B cell (primary cell): Measurements from ENCODE around the gene BRINP3. TPM values are rescaled to one million over a fixed set of nuclear protein-coding genes. Genes with fewer than 3 reads are reported as not detected.

ENCODE experiments used
- ATAC-seq: fragments of 200-7000 bp; cut with Tn5 transposase; one replicate; pipeline ENCODE4 v1.10.0; 2021; ENCODE audit warnings: low read depth, mild to moderate bottlenecking, moderate number of reproducible peaks, moderate library complexity
- CTCF ChIA-PET: fragments of 350-600 bp; sonication (Branson Sonifier 250); formaldehyde crosslinking; loops from one replicate; lab custom pipeline; 2021; ENCODE audit warnings: antibody characterized with exemption, inconsistent platforms; lab: Charles Lee
- POLR2A ChIA-PET: fragments of 350-600 bp; sonication (Branson Sonifier 250); formaldehyde crosslinking; loops from one replicate; lab custom pipeline; 2021; ENCODE audit warnings: antibody characterized with exemption; lab: Charles Lee
- DNase-seq: peaks from one replicate; pipeline ENCODE4 v3.0.0; 2013
- H2AFZ ChIP-seq: 2 replicates; pipeline ENCODE4 v1.6.1; 2012; ENCODE audit warnings: mild to moderate bottlenecking, low read depth, low read length; ENCODE audit not compliant: insufficient read depth, poor library complexity, severe bottlenecking
- H3K27ac ChIP-seq, 2 donors: 1 replicate in 1 of 2; 2 replicates in 1 of 2; pipeline ENCODE4 v1.5.1; 2012 to 2013; ENCODE audit warnings: low read length in 2 of 2, mild to moderate bottlenecking in 2 of 2, moderate library complexity in 1 of 2
- H3K27me3 ChIP-seq, 4 experiments: fragments of 200-600 bp in 1 of 4; sonication (generic) in 1 of 4; replicated peaks in 1 of 4; 1 replicate in 2 of 4; 2 replicates in 2 of 4; pipeline versions ENCODE4 v1.6.1 to v1.7.0; 2013 to 2016; ENCODE audit warnings: low read length in 3 of 4, mild to moderate bottlenecking in 2 of 4, mixed read lengths in 1 of 4, moderate library complexity in 1 of 4; ENCODE audit not compliant: insufficient read depth in 4 of 4, control insufficient read depth in 3 of 4; ENCODE audit errors: control extremely low read depth in 1 of 4
- H3K36me3 ChIP-seq, 2 experiments: replicated peaks in 1 of 2; 1 replicate in 1 of 2; 2 replicates in 1 of 2; pipeline versions ENCODE4 v1.6.1 to v1.7.1; 2013; ENCODE audit warnings: low read length in 1 of 2; ENCODE audit not compliant: insufficient read depth in 2 of 2, control insufficient read depth in 1 of 2; ENCODE audit errors: control extremely low read depth in 1 of 2, extremely low read depth in 1 of 2
- H3K4me1 ChIP-seq, 2 donors: fragments of 200-600 bp in 1 of 2; sonication (generic) in 1 of 2; 1 replicate in 1 of 2; 2 replicates in 1 of 2; pipeline versions ENCODE4 v1.5.1 to v1.6.1; 2013 to 2017; ENCODE audit warnings: low read length in 2 of 2; ENCODE audit not compliant: control insufficient read depth in 2 of 2, insufficient read depth in 2 of 2
- H3K4me2 ChIP-seq: replicated peaks from 2 replicates; pipeline ENCODE3; 2012; ENCODE audit warnings: mild to moderate bottlenecking, low read depth, low read length; ENCODE audit not compliant: poor library complexity, severe bottlenecking
- H3K4me3 ChIP-seq, 5 experiments: fragments of 200-600 bp in 1 of 5; sonication (generic) in 1 of 5; 1 replicate in 3 of 5; 2 replicates in 2 of 5; pipeline versions ENCODE4 v1.5.1 to v1.7.0; 2011 to 2016; ENCODE audit warnings: low read length in 4 of 5, mild to moderate bottlenecking in 4 of 5, low read depth in 2 of 5, control low read depth in 1 of 5, moderate library complexity in 1 of 5; ENCODE audit not compliant: insufficient read depth in 1 of 5; ENCODE audit errors: control extremely low read depth in 1 of 5, extremely low read depth in 1 of 5
- H3K79me2 ChIP-seq: fragments of 200-600 bp; sonication (generic); one replicate; pipeline ENCODE4 v1.6.0; 2016; ENCODE audit warnings: low read length; ENCODE audit not compliant: control insufficient read depth, insufficient read depth
- H3K9ac ChIP-seq: fragments of 200-600 bp; sonication (generic); 2 replicates; pipeline ENCODE4 v1.6.1; 2017; ENCODE audit warnings: mild to moderate bottlenecking, low read length, moderate library complexity
- H3K9me3 ChIP-seq, 3 donors: one replicate each; pipeline versions ENCODE4 v1.6.1 to v1.7.1; 2013; ENCODE audit warnings: low read length in 2 of 3; ENCODE audit not compliant: control insufficient read depth in 2 of 3, insufficient read depth in 1 of 3; ENCODE audit errors: control extremely low read depth in 1 of 3
- H4K20me1 ChIP-seq: 2 replicates; pipeline ENCODE4 v1.6.0; 2012; ENCODE audit warnings: mild to moderate bottlenecking, low read length; ENCODE audit not compliant: insufficient read depth, control insufficient read depth, poor library complexity, severe bottlenecking
- H3K27ac Mint-ChIP-seq: one replicate; pipeline ENCODE4 v1.8.0; 2021; ENCODE audit warnings: mixed read lengths
- H3K27me3 Mint-ChIP-seq: one replicate; pipeline ENCODE4 v1.8.0; 2021; ENCODE audit warnings: mixed read lengths
- H3K4me1 Mint-ChIP-seq: one replicate; pipeline ENCODE4 v1.8.0; 2021; ENCODE audit warnings: mixed read lengths
- H3K4me3 Mint-ChIP-seq: one replicate; pipeline ENCODE4 v1.8.0; 2021; ENCODE audit warnings: mixed read lengths
- H3K9me3 Mint-ChIP-seq: one replicate; pipeline ENCODE4 v1.8.0; 2022; ENCODE audit warnings: mixed read lengths; ENCODE audit not compliant: insufficient read depth
- EZH2 ChIP-seq: IDR thresholded peaks from 2 replicates; pipeline ENCODE4 v1.6.1; 2012; ENCODE audit warnings: borderline replicate concordance, low read depth, mild to moderate bottlenecking, moderate library complexity, low read length; ENCODE audit not compliant: insufficient read depth, poor library complexity, severe bottlenecking
- WGBS: methylation state at CpG from one replicate; pipeline ENCODE4 v1.1.5; 2013; ENCODE audit warnings: missing lambda C conversion rate; ENCODE audit not compliant: insufficient coverage; 5-methylcytosine and 5-hydroxymethylcytosine counted together
- intact Hi-C: fragments of 100-400 bp; cut with micrococcal nuclease; formaldehyde crosslinking; loops from one replicate; pipeline ENCODE4 v1.10.0; 2022
- polyA plus RNA-seq: library from polyadenylated mRNA; depleted of rRNA; stranded (reverse); fragments of >200 nt; gene quantifications from 2 replicates; pipeline ENCODE4 v1.2.3, GENCODE V29; 2012
- total RNA-seq, 2 donors: library from RNA; stranded (reverse); fragments of 120-200 nt in 1 of 2; gene quantifications; 1 replicate in 1 of 2; 2 replicates in 1 of 2; pipeline versions ENCODE4 v1.2.3 to v1.2.4, GENCODE V29; 2013 to 2022
- TF ChIP-seq, protein P1 (sequence below): fragments of 200-600 bp; IDR thresholded peaks from one replicate; pipeline ENCODE4 v1.8.0; 2022; ENCODE audit warnings: antibody characterized with exemption, mild to moderate bottlenecking

Gene BRINP3
- total and polyA plus RNA-seq, 2 donors (not counting 1 experiment from before 2014, with no cell fraction given) = not detected

DNA sequence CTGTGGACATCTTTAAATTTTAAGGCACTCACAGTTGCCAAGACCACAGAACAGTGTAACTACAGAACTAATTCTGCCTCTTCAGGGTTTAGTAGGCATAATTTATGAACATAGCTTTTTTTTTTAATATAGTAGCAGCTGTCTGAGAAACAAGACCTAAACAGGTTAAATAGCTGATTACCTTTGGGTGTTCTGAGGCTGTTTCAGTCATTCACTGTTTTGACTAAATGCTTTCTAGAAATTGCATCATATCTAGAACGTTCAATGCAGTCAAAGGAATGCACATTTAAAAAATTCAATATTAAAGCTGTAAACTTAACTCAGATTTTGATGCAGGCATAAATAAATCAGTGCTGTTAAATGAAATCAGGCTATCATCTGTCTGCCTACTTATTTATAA is 101.6 kb downstream of the BRINP3 start:
- Histone ChIP-seq H3K79me2 (no peaks in the 10 kb centered on the region), H3K4me1 (no peaks in the 10 kb centered on the region), H4K20me1 (no peaks in the 10 kb centered on the region), H3K36me3 (no peaks in the 10 kb centered on the region), H2AFZ (no peak overlapping the region), H3K27ac (no peak overlapping the region), H3K9ac (no peak overlapping the region), H3K4me3 (no peak overlapping the region), H3K9me3 (no peaks in the 10 kb centered on the region), H3K27me3 (no peaks in the 10 kb centered on the region), H3K4me2 (no peak overlapping the region)
- H3K27ac Mint-ChIP-seq = no peak overlapping the region
- H3K4me1 Mint-ChIP-seq = peaks cover 5% of the 10 kb centered on the region
- WGBS = no CpG with 5 or more reads among the region's 1 CpG
- DNase-seq (no peak), ATAC-seq (no peak)
- CTCF ChIA-PET = no interaction called here
- intact Hi-C loops = no loop called here
- no peak overlapping the region for H3K4me3 Mint-ChIP-seq
- POLR2A ChIA-PET = no interaction called here
- no peaks in the 10 kb centered on the region for H3K27me3 Mint-ChIP-seq
- no peaks in the 10 kb centered on the region for H3K9me3 Mint-ChIP-seq
- TF ChIP-seq, protein P1, sequence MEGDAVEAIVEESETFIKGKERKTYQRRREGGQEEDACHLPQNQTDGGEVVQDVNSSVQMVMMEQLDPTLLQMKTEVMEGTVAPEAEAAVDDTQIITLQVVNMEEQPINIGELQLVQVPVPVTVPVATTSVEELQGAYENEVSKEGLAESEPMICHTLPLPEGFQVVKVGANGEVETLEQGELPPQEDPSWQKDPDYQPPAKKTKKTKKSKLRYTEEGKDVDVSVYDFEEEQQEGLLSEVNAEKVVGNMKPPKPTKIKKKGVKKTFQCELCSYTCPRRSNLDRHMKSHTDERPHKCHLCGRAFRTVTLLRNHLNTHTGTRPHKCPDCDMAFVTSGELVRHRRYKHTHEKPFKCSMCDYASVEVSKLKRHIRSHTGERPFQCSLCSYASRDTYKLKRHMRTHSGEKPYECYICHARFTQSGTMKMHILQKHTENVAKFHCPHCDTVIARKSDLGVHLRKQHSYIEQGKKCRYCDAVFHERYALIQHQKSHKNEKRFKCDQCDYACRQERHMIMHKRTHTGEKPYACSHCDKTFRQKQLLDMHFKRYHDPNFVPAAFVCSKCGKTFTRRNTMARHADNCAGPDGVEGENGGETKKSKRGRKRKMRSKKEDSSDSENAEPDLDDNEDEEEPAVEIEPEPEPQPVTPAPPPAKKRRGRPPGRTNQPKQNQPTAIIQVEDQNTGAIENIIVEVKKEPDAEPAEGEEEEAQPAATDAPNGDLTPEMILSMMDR = no peak
- TF ChIP-seq EZH2 = no peak

DNA sequence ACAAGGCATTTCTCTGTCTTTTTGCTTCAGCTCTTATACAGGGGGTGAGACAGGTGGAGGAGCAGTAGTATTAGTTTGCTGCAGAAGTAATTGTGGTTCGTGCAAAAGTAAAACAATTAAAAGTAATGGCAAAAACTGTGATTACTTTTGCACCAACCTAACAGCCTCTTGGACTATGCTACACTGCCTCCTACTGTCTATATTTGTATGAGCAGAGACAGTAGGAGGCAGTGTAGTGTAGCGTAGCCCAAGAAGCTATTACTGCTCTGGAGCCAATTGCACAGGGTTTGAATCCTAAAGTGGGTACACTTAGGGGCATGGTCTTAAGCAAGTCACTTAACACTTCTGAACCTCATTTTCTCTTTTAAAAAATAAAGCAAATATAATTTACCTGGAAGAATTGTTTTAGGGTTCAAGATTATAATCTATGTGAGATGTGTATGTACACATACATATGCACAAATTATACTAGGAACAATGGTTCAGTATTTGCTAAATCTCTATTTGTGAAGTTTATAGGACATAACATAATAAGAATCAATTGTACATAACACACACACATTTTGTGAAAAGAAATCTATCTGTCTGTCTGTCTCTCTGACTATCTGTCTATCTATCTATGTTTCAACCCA is 103.8 kb downstream of the BRINP3 start:
- H3K27me3 ChIP-seq = no peaks in the 10 kb centered on the region
- no peaks in the 10 kb centered on the region for H3K4me1 ChIP-seq
- TF ChIP-seq, protein P1 = no peak
- TF ChIP-seq EZH2 = no peak
- Mint-ChIP-seq H3K4me3 (no peak overlapping the region), H3K9me3 (no peaks in the 10 kb centered on the region), H3K4me1 (peaks cover 5% of the 10 kb centered on the region), H3K27me3 (no peaks in the 10 kb centered on the region), H3K27ac (no peak overlapping the region)
- H2AFZ ChIP-seq = no peak overlapping the region
- ATAC-seq = no peak
- intact Hi-C loops = no loop called here
- ChIA-PET POLR2A (no interaction called here), CTCF (no interaction called here)
- no CpG with 5 or more reads among the region's 2 CpGs for WGBS
- H3K27ac ChIP-seq = no peak overlapping the region
- no peak overlapping the region for H3K4me3 ChIP-seq
- no peak overlapping the region for H3K9ac ChIP-seq
- no peak for DNase-seq
- no peaks in the 10 kb centered on the region for H3K79me2 ChIP-seq
- H3K4me2 ChIP-seq = no peak overlapping the region
- H3K9me3 ChIP-seq = no peaks in the 10 kb centered on the region
- H3K36me3 ChIP-seq = no peaks in the 10 kb centered on the region
- no peaks in the 10 kb centered on the region for H4K20me1 ChIP-seq
